A673 (cell line): ENCODE measurements around the gene HAUS6. TPM values are rescaled to one million over a fixed set of nuclear protein-coding genes. Genes with fewer than 3 reads are reported as not detected.

ENCODE experiments used
- BruUV-seq: library from RNA; stranded (reverse); fragments of 400-500 nt; replicated peaks from 2 replicates; lab custom pipeline; 2021; lab: Mats Ljungman, UMichigan
- CTCF ChIA-PET: fragments of 300-600 bp; sonication (Branson Sonifier 250); formaldehyde crosslinking; loops from one replicate; lab custom pipeline; 2022; ENCODE audit warnings: antibody characterized with exemption; lab: Charles Lee
- POLR2A ChIA-PET: fragments of 300-600 bp; sonication (Branson Sonifier 250); formaldehyde crosslinking; loops from one replicate; lab custom pipeline; 2022; ENCODE audit warnings: antibody characterized with exemption; ENCODE audit not compliant: low non-redundant PET; lab: Charles Lee
- DNase-seq: peaks from one replicate; pipeline ENCODE4 v3.0.0-alpha.2; 2015; ENCODE audit warnings: low spot score
- H3K27ac ChIP-seq: fragments of 200-600 bp; sonication (generic); 2 replicates; pipeline ENCODE4 v1.5.1; 2016; ENCODE audit warnings: mixed run types, low read depth, mild to moderate bottlenecking, mixed read lengths, antibody characterized with exemption, low read length; ENCODE audit not compliant: poor library complexity, severe bottlenecking
- H3K27me3 ChIP-seq: fragments of 200-600 bp; sonication (generic); replicated peaks from 2 replicates; pipeline ENCODE4 v1.6.1; 2017; ENCODE audit warnings: mixed run types, low read depth, mild to moderate bottlenecking, mixed read lengths, antibody characterized with exemption, low read length; ENCODE audit not compliant: insufficient read depth, poor library complexity
- H3K36me3 ChIP-seq: fragments of 200-600 bp; sonication (generic); 2 replicates; pipeline ENCODE4 v1.6.1; 2016; ENCODE audit warnings: mixed run types, mild to moderate bottlenecking, mixed read lengths, antibody characterized with exemption, low read length; ENCODE audit not compliant: insufficient read depth, poor library complexity, severe bottlenecking
- H3K4me1 ChIP-seq: fragments of 200-600 bp; sonication (generic); 2 replicates; pipeline ENCODE4 v1.6.1; 2017; ENCODE audit warnings: mixed run types, mild to moderate bottlenecking, mixed read lengths, antibody characterized with exemption, low read length; ENCODE audit not compliant: insufficient read depth, poor library complexity, severe bottlenecking
- H3K4me3 ChIP-seq: fragments of 200-600 bp; sonication (generic); 2 replicates; pipeline ENCODE4 v1.5.1; 2016; ENCODE audit warnings: low read depth, mixed run types, mild to moderate bottlenecking, mixed read lengths, low read length; ENCODE audit not compliant: poor library complexity, severe bottlenecking
- H3K9me3 ChIP-seq: fragments of 200-600 bp; sonication (generic); 2 replicates; pipeline ENCODE4 v1.6.1; 2016; ENCODE audit warnings: mixed run types, low read depth, mild to moderate bottlenecking, mixed read lengths, antibody characterized with exemption, low read length; ENCODE audit not compliant: poor library complexity, severe bottlenecking
- CTCF ChIP-seq: fragments of 300-800, 200-600 bp; sonication (generic); conservative IDR thresholded peaks from 2 replicates; pipeline ENCODE4 v1.5.1; 2017; ENCODE audit warnings: low read depth, mild to moderate bottlenecking, antibody characterized with exemption, low read length, moderate library complexity, mixed read lengths
- EZH2 ChIP-seq: fragments of 200-600 bp; sonication (generic); IDR thresholded peaks from 2 replicates; pipeline ENCODE4 v1.6.1; 2017; ENCODE audit warnings: borderline replicate concordance, low read depth, mild to moderate bottlenecking, mixed read lengths, antibody characterized with exemption, low read length; ENCODE audit not compliant: poor library complexity, severe bottlenecking
- intact Hi-C: fragments of 100-400 bp; cut with micrococcal nuclease; formaldehyde crosslinking; loops from one replicate; pipeline ENCODE4 v1.10.0; 2022; ENCODE audit not compliant: unreplicated experiment
- total RNA-seq: library from RNA; stranded (reverse); gene quantifications from 2 replicates; pipeline ENCODE4 v1.2.3, GENCODE V29; 2021

Gene HAUS6
- total RNA-seq, 1 experiment from 2014 or later, result 26.1 TPM

DNA sequence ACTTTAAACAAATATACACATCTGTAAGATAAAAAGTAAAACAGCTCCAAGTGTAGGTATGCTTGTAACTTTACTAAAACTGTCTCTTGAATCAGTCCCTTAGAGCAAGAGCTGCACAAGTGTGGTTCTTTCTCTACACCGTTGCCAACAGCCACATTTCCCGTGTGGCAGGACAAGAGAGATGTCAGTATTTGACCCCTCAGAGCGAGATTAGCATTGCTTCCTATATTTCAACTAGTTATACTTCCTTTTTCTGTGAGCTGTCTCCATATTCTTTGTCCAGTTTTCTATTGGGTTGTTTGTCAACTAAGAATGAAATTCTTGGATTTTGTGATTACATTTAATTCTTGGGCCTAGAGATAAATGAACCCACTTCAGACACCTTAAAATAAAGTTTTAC lies 16.5 kb upstream of the HAUS6 start:
- CTCF ChIA-PET, result no interaction called here
- Histone ChIP-seq H3K36me3 (no peaks in the 10 kb centered on the region), H3K27me3 (no peaks in the 10 kb centered on the region), H3K4me3 (no peak overlapping the region), H3K27ac (no peak overlapping the region), H3K4me1 (no peaks in the 10 kb centered on the region), H3K9me3 (no peaks in the 10 kb centered on the region)
- TF ChIP-seq EZH2 (no peak), CTCF (no peak)
- no peak for DNase-seq
- no TSS peak for BruUV-seq
- intact Hi-C loops, result no loop called here
- POLR2A ChIA-PET, result no interaction called here

- Histone ChIP-seq H3K4me1 (no peaks in the 10 kb centered on the region), H3K27me3 (no peaks in the 10 kb centered on the region), H3K4me3 (no peak overlapping the region), H3K9me3 (no peaks in the 10 kb centered on the region), H3K27ac (no peak overlapping the region), H3K36me3 (no peaks in the 10 kb centered on the region)
- DNase-seq, result no peak
- intact Hi-C loops, result no loop called here
- no peak for TF ChIP-seq CTCF
- TF ChIP-seq EZH2, result no peak
- POLR2A ChIA-PET, result no interaction called here
- CTCF ChIA-PET, result no interaction called here
- no TSS peak for BruUV-seq
Observed at GRCh38 chr9:19117039-19117716, 14.5 kb upstream of the HAUS6 start.

- Histone ChIP-seq H3K4me1 (no peaks in the 10 kb centered on the region), H3K36me3 (no peaks in the 10 kb centered on the region), H3K4me3 (no peak overlapping the region), H3K9me3 (no peaks in the 10 kb centered on the region), H3K27ac (no peak overlapping the region), H3K27me3 (no peaks in the 10 kb centered on the region)
- POLR2A ChIA-PET, result no interaction called here
- no TSS peak for BruUV-seq
- CTCF ChIA-PET, result no interaction called here
- DNase-seq, result no peak
- intact Hi-C loops, result no loop called here
- TF ChIP-seq EZH2 (no peak), CTCF (no peak)
Observed at GRCh38 chr9:19116107-19116790, 13.5 kb upstream of the HAUS6 start.
